GM23338 (cell line): ENCODE measurements around the gene JPH3.

Source experiments
- CREB1 ChIP-seq: fragments of 250-450 bp; sonication (Bioruptor Pico); IDR thresholded peaks from 2 replicates; pipeline ENCODE4 v1.5.0; 2020; ENCODE audit warnings: low read depth, mild to moderate bottlenecking, moderate library complexity
- CTCF ChIP-seq, 2 experiments: fragments of 200-600 bp in 1 of 2; sonication (generic) in 1 of 2; conservative IDR thresholded peaks; 2 replicates each; pipeline versions ENCODE4 v1.5.1 to v1.6.1; 2016 to 2017; ENCODE audit warnings: antibody characterized with exemption in 2 of 2, low read depth in 2 of 2, mild to moderate bottlenecking in 2 of 2, moderate library complexity in 1 of 2
- EZH2 ChIP-seq: fragments of 200-600 bp; sonication (generic); IDR thresholded peaks from one replicate; pipeline ENCODE4 v1.8.0; 2017; ENCODE audit warnings: antibody characterized with exemption, mild to moderate bottlenecking, low read depth; ENCODE audit not compliant: unreplicated experiment
- EZH2phosphoT487 ChIP-seq: fragments of 200-600 bp; sonication (generic); IDR thresholded peaks from one replicate; pipeline ENCODE4 v1.8.1; 2018; ENCODE audit warnings: antibody characterized with exemption; ENCODE audit not compliant: unreplicated experiment
- POLR2AphosphoS5 ChIP-seq: IDR thresholded peaks from 2 replicates; pipeline ENCODE4 v1.6.1; 2016; ENCODE audit warnings: antibody characterized with exemption, low read depth
- REST ChIP-seq: IDR thresholded peaks from one replicate; pipeline ENCODE4 v1.6.1; 2018; ENCODE audit warnings: antibody characterized with exemption; ENCODE audit not compliant: unreplicated experiment

DNA sequence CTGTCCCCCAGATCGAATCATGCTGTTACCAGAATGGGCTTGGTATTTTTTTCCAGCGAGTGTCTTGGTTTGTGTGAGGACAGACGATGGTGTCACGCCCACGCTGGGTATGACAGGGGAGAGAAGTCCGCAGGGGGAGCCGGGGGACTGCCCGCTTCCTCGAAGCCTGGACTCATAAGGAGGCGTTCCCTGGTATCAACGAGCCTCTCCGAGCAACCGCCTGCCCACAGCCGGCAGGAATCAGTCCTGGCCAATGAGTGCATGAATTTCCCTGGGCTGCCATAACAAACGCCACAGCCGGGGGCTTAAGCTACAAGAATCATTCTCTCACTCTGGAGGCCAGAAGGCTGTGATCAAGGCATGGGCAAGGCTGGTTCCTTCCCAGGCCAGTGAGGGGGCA is 26.1 kb upstream of the JPH3 start:
- TF ChIP-seq CTCF (conservative IDR thresholded peaks at IDR 0.05; ENCODE audit: low read depth in 2 of 2) (no peak), POLR2AphosphoS5 (no peak), EZH2phosphoT487 (no peak), EZH2 (no peak), CREB1 (no peak), REST (no peak)
